Esophagus muscularis mucosa (tissue), 3 donors: ENCODE measurements around the gene OR6A2.

Experiments used
- CTCF ChIP-seq, 3 experiments: fragments of 200-600 bp in 2 of 3; fragments of 450-650 bp in 1 of 3; sonication (generic) in 2 of 3; IDR thresholded peaks; one replicate each; pipeline ENCODE4 v1.5.1; 2017 to 2019; ENCODE audit warnings: antibody characterized with exemption in 3 of 3, mild to moderate bottlenecking in 2 of 3, moderate library complexity in 1 of 3
- EP300 ChIP-seq: sonication (generic); formaldehyde crosslinking; IDR thresholded peaks from one replicate; pipeline ENCODE4 v1.6.1; 2017; ENCODE audit warnings: antibody characterized with exemption

GRCh38 chr11:6841694-6842093 lies 42.2 kb upstream of the OR6A2 start:
- TF ChIP-seq CTCF (IDR thresholded peaks at IDR 0.05) (no peak), EP300 (no peak)
